ENCODE measurements around the gene SPINK4.

Gene SPINK4

DNA sequence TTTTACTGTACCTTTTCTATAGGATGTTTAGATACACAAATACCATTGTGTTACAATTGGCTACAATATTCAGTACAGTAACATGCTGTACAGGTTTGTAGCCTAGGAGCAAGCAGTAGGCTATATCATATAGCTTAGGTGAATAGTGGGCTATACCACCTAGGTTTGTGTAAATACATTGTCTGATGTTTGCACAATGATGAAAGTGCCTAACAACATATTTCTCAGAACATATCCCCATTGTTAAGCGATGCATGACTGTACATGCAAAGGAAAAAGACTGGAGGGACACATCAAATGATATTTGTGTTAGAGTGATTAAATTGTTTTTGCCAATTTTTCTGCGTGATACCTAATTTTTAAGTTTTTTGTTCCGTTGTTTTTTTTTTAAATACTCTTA, 30.2 kb downstream of the SPINK4 start:
- TF ChIP-seq, protein P1, sequence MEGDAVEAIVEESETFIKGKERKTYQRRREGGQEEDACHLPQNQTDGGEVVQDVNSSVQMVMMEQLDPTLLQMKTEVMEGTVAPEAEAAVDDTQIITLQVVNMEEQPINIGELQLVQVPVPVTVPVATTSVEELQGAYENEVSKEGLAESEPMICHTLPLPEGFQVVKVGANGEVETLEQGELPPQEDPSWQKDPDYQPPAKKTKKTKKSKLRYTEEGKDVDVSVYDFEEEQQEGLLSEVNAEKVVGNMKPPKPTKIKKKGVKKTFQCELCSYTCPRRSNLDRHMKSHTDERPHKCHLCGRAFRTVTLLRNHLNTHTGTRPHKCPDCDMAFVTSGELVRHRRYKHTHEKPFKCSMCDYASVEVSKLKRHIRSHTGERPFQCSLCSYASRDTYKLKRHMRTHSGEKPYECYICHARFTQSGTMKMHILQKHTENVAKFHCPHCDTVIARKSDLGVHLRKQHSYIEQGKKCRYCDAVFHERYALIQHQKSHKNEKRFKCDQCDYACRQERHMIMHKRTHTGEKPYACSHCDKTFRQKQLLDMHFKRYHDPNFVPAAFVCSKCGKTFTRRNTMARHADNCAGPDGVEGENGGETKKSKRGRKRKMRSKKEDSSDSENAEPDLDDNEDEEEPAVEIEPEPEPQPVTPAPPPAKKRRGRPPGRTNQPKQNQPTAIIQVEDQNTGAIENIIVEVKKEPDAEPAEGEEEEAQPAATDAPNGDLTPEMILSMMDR (IDR thresholded peaks at IDR 0.05; ENCODE audit: low read depth, low read length) = no peak
- H3K4me3 ChIP-seq (ENCODE audit: low read depth, low read length) = no peak overlapping the region
- no peaks in the 10 kb centered on the region for H3K27me3 ChIP-seq (ENCODE audit: insufficient read depth, low read depth, severe bottlenecking)
- DNase-seq = no peak
- no peaks in the 10 kb centered on the region for H3K9me3 ChIP-seq (ENCODE audit: severe bottlenecking)
- no peak overlapping the region for H3K27ac ChIP-seq
- peaks cover 65% of the 10 kb centered on the region for H3K36me3 ChIP-seq

DNA sequence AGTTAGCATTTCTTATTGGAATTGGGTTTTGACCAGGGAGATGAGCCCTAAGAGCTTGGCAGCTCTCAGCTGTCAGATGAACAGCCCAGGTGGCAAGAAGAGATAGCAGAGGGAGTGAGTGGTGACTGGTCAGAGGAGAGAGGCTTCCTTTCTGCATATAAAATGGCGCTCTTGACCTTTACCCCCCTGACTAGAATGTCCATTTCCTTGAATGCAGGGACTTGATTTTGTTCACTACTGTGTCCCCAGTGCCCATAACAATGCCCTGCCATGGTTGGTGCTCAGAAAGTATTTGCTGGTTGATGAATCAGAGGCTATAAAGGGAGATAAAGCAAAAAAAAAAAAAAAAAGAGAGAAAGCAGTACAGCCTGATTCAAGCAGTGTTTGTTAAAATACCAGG, 32.1 kb downstream of the SPINK4 start:
- Histone ChIP-seq H3K27me3 (ENCODE audit: insufficient read depth, low read depth, severe bottlenecking) (no peaks in the 10 kb centered on the region), H3K27ac (no peak overlapping the region), H3K4me3 (ENCODE audit: low read depth, low read length) (no peak overlapping the region), H3K36me3 (peaks cover 70% of the 10 kb centered on the region), H3K9me3 (ENCODE audit: severe bottlenecking) (no peaks in the 10 kb centered on the region)
- TF ChIP-seq, protein P1 (IDR thresholded peaks at IDR 0.05; ENCODE audit: low read depth, low read length) = no peak
- DNase-seq = no peak

DNA sequence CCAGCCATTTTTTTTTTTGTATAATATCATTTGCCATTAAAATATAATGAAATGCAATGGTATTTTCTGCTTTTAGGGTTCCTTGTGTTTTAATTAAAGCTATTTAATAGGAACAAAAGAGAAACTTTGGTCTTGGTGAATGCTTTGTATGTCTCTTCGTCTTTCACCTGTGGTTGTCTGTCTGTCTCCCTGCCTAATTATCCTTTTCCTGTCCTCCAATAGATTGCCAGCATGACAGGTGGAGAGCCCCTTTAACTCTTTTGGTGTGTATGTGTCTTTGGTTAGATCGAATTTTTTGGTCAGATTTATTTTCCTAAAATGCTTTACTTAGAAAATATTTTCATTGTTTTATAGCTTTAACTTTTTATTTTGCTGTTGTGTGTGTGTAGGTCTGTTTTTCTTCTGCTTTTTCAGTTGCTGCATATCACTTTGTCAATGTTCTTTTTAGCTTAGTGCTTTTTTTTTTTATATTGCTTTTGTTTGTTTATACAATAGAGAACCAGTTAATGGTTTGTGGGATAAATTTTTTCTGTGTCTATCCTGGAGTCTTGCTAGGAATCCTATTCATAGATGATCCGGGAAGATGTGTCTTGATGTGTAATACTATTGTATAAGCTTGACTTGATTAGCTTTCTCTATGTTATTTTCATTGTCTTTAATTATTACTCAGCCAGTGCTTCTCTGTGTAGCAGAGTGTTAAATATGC, 33.5 kb downstream of the SPINK4 start:
- no peak for DNase-seq
- Histone ChIP-seq H3K9me3 (ENCODE audit: severe bottlenecking) (no peaks in the 10 kb centered on the region), H3K4me3 (ENCODE audit: low read depth, low read length) (no peak overlapping the region), H3K27ac (no peak overlapping the region), H3K27me3 (ENCODE audit: insufficient read depth, low read depth, severe bottlenecking) (no peaks in the 10 kb centered on the region), H3K36me3 (peaks cover 71% of the 10 kb centered on the region)
- TF ChIP-seq, protein P1 (IDR thresholded peaks at IDR 0.05; ENCODE audit: low read depth, low read length) = no peak

DNA sequence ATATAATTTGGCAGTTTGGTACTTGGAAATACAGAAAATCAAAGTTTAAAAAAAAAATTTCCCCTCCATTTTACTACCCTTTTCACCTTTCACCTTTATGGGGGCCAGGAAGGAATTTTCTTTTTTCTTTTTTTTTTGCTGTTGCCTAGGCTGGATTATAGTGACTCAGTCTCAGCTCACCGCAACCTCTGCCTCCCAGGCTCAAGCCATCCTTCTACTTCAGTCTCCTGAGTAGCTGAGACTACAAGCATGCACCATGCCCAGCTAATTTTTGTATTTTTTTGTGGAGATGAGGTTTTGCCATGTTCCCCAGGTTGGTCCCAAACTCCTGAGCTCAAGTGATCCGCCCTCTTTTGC, 34.0 kb downstream of the SPINK4 start:
- no peak for DNase-seq
- TF ChIP-seq, protein P1 (IDR thresholded peaks at IDR 0.05; ENCODE audit: low read depth, low read length) = no peak
- peaks cover 71% of the 10 kb centered on the region for H3K36me3 ChIP-seq

DNA sequence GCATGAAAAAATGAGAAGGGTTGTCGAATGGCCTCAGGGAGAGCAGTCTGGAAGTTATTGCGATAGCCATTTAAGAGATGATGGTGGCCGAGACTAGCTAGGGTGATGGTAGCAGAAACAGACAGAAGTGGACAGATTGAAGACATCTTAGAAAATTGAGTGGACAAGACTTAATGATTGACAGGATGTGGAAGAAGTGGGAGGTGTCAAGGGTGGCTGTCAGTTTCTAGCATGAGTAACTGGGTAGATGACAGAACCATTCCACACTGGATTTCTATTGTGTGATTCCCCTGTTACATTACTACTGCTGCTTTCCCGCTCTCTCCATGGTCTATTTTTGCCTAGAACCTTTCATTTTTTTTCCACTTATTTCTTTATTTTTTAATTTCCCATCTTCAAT, 37.5 kb downstream of the SPINK4 start:
- TF ChIP-seq, protein P1 (IDR thresholded peaks at IDR 0.05; ENCODE audit: low read depth, low read length) = no peak
- no peak overlapping the region for H3K4me3 ChIP-seq (ENCODE audit: low read depth, low read length)
- H3K36me3 ChIP-seq = peaks cover 71% of the 10 kb centered on the region
- no peaks in the 10 kb centered on the region for H3K9me3 ChIP-seq (ENCODE audit: severe bottlenecking)
- DNase-seq = no peak
- H3K27ac ChIP-seq = no peak overlapping the region
- H3K27me3 ChIP-seq (ENCODE audit: insufficient read depth, low read depth, severe bottlenecking) = no peaks in the 10 kb centered on the region

More for the DNA sequence above, 34.0 kb downstream of the SPINK4 start:
- H3K27ac ChIP-seq = no peak overlapping the region
- H3K4me3 ChIP-seq (ENCODE audit: low read depth, low read length) = no peak overlapping the region
- H3K27me3 ChIP-seq (ENCODE audit: insufficient read depth, low read depth, severe bottlenecking) = no peaks in the 10 kb centered on the region
- no peaks in the 10 kb centered on the region for H3K9me3 ChIP-seq (ENCODE audit: severe bottlenecking)

DNA sequence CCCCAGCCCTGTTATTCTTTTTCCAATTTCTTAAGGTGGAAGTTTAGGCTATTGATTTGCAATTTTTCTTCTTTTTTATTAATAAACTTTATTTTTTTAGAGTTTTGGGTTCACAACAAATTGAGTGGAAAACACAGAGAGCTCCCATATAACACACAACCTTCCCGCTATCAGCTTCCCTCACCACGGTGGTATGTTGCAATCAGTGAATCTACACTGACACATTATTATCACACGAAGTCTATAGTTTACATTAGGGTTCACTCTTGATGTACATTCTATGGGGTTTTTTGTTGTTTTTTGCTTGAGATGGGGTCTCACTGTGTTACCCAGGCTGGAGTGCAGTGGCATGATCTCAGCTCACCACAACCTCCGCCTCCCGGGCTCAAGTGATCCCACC, 45.5 kb downstream of the SPINK4 start:
- Histone ChIP-seq H3K27ac (no peak overlapping the region), H3K27me3 (ENCODE audit: insufficient read depth, low read depth, severe bottlenecking) (no peaks in the 10 kb centered on the region), H3K9me3 (ENCODE audit: severe bottlenecking) (no peaks in the 10 kb centered on the region), H3K4me3 (ENCODE audit: low read depth, low read length) (no peak overlapping the region), H3K36me3 (peaks cover 17% of the 10 kb centered on the region; the same call in 1 of the 2 replicates)
- TF ChIP-seq, protein P1 (IDR thresholded peaks at IDR 0.05; ENCODE audit: low read depth, low read length) = no peak
- no peak for DNase-seq
